DND-41 (cell line): Measurements from ENCODE around the gene GPRIN1.

Experiments used
- EZH2 ChIP-seq: IDR thresholded peaks from 3 replicates; pipeline ENCODE4 v1.6.1; 2012; ENCODE audit warnings: borderline replicate concordance, low read depth, mild to moderate bottlenecking, moderate library complexity, low read length, inconsistent platforms; ENCODE audit not compliant: severe bottlenecking
- TF ChIP-seq, protein P1 (sequence below): IDR thresholded peaks from 2 replicates; pipeline ENCODE4 v1.5.1; 2012; ENCODE audit warnings: borderline replicate concordance, low read length, moderate library complexity, mild to moderate bottlenecking; ENCODE audit not compliant: poor library complexity, severe bottlenecking; ENCODE audit errors: extremely low read depth

GRCh38 chr5:176654856-176655255, 44.9 kb upstream of the GPRIN1 start:
- TF ChIP-seq, protein P1, sequence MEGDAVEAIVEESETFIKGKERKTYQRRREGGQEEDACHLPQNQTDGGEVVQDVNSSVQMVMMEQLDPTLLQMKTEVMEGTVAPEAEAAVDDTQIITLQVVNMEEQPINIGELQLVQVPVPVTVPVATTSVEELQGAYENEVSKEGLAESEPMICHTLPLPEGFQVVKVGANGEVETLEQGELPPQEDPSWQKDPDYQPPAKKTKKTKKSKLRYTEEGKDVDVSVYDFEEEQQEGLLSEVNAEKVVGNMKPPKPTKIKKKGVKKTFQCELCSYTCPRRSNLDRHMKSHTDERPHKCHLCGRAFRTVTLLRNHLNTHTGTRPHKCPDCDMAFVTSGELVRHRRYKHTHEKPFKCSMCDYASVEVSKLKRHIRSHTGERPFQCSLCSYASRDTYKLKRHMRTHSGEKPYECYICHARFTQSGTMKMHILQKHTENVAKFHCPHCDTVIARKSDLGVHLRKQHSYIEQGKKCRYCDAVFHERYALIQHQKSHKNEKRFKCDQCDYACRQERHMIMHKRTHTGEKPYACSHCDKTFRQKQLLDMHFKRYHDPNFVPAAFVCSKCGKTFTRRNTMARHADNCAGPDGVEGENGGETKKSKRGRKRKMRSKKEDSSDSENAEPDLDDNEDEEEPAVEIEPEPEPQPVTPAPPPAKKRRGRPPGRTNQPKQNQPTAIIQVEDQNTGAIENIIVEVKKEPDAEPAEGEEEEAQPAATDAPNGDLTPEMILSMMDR: no peak
- no peak for TF ChIP-seq EZH2
